ENCODE results near the gene GAREM1.

GRCh38 chr18:32368170-32368569 lies 102.5 kb downstream of the GAREM1 start:
- TF ChIP-seq CTCF (IDR thresholded peaks at IDR 0.05; ENCODE audit: low read length) = no peak
- no peak for TF ChIP-seq EZH2 (IDR thresholded peaks at IDR 0.05; ENCODE audit: borderline replicate concordance, low read length)
